ENCODE results near the gene NAV1.
"Not testable (repeated sequence)": the region's sequence is repeated elsewhere in the genome, so short reads cannot be mapped to it uniquely, and the experiment has no call there.

NAV1 gene

DNA sequence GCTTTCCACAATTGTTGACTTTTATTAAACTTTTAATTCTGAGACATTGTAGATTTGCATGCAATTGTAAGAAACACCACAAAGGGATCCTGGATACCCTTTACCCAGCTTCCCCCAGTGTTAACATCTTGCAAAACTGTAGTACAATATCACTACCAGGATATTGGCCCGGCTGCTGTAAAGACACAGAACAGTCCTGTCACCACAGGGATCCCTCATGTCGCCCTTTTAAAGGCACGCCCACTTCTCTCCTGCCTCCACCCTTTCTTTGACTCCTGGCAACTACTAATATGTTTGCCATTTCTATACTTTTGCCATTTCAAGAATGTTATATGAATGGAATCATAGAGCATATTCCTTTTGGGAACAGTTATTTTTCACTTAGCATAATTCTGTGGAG is 37.0 kb downstream of the NAV1 start:
- TF ChIP-seq, protein P1, sequence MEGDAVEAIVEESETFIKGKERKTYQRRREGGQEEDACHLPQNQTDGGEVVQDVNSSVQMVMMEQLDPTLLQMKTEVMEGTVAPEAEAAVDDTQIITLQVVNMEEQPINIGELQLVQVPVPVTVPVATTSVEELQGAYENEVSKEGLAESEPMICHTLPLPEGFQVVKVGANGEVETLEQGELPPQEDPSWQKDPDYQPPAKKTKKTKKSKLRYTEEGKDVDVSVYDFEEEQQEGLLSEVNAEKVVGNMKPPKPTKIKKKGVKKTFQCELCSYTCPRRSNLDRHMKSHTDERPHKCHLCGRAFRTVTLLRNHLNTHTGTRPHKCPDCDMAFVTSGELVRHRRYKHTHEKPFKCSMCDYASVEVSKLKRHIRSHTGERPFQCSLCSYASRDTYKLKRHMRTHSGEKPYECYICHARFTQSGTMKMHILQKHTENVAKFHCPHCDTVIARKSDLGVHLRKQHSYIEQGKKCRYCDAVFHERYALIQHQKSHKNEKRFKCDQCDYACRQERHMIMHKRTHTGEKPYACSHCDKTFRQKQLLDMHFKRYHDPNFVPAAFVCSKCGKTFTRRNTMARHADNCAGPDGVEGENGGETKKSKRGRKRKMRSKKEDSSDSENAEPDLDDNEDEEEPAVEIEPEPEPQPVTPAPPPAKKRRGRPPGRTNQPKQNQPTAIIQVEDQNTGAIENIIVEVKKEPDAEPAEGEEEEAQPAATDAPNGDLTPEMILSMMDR (conservative IDR thresholded peaks at IDR 0.05), result no peak
- no peak overlapping the region for H3K27ac ChIP-seq

DNA sequence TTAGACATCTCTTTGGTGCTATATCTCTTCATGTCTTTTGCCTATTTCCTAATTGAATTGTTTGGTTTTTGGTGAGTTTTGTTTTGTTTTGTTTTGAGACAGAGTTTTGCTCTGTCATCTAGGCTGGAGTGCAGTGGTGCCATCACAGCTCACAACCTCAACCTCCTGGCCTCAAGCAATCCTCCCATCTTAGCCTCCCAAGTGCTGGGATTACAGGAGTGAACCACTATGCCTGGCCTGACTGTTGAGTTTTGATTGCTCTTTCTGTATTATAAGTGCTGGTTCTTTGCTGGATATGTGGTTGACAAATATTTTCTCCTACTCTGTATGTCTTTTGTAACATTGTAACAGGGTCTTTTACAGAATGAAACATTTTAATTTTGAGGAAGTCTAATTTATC is 38.0 kb downstream of the NAV1 start:
- TF ChIP-seq, protein P1 (conservative IDR thresholded peaks at IDR 0.05), result no peak
- H3K27ac ChIP-seq, result no peak overlapping the region

DNA sequence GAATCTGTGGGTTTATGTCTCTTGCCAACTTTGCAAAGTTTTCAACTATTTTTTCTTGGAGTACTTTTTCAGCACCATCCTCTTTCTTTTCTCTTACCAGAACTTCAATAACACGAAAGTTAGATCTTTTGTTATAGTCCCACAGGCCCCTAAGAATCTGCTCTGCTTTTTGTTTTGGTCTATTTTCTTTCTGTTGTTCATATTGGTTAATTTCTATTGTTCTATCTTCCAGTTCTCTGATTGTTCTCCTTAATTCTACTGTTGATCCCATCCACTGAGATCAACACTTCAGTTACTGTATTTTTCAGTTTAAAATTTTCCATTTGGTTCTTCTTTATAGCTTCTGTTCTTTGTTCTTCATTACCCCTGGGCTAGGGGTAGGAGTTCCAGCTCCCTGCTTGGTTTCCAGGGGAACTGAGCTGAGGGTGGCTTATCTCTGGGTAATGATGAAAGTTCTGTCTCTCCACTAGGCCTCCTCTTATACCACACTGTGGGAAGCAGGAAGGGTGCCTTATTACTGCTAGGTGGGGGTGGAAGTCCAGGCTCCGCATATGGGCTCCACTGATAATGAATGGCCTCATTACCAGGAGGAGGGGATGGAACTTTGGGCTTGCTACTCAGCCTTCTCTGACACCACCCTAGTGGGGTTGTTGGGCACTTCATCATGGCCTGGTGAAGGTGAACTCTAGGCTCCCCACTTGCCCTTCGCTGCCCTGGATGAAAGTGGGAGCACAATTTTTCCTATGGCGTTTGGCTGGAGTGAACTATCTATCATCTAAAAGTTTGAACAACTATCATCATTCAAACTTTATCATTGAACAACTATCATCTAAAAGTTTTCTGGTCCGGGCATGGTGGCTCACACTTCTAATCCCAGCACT is 39.3 kb downstream of the NAV1 start:
- TF ChIP-seq, protein P1 (conservative IDR thresholded peaks at IDR 0.05), result no peak
- H3K27ac ChIP-seq, result no peak overlapping the region

DNA sequence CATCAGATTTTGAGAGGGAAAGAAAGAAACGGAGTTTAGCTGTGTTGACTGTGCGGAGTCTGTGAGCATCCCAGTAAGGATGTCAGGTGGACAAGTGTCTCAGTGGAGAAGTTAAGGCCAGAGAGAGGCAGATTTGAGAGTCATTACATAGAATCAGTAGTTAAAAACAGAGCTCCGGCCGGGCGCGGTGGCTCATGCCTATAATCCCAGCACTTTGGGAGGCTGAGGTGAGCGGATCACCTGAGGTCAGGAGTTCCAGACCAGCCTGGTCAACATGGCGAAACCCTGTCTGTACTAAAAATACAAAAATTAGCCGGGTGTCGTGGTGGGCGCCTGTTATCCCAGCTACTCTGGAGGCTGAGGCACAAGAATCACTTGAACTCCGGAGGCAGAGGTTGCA is 42.4 kb downstream of the NAV1 start:
- H3K27ac ChIP-seq, result not testable (repeated sequence)

DNA sequence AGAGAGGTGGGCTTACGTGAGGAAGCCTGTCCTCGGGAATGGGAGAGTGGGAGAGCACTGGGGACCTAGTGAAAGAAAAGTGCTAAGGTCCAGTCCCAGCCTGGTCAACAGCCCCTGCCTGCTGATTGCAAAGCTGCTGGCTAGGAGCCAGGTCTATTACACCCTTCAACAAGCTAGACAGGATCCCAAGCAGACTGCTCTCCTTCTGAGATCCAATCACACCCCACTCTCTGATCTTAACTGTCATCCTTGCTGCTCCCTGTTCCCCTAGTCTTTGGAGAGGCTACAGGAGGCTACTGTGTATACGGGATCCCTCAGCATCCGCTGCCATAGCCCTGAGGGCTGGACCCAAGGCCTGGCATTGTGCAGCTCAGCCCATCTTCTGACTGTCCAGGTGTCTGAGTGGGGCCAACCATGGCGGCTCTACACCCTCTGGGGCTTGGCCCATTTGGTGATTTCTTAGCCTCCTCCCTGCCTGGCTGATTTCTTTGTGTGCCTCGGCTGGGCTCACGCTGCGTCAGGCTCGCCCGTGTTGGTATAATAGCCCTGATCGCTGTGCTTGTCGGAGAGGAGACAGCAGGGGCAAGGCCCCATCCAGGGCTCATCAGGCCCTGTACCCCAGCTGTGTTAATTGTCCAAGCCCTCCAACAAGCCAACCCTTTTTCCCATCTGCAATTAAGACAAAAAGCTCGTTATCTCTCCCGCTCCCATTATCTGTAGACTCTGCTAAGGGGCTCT is 43.9 kb downstream of the NAV1 start:
- H3K27ac ChIP-seq, result no peak overlapping the region
- TF ChIP-seq, protein P1 (conservative IDR thresholded peaks at IDR 0.05), result no peak

DNA sequence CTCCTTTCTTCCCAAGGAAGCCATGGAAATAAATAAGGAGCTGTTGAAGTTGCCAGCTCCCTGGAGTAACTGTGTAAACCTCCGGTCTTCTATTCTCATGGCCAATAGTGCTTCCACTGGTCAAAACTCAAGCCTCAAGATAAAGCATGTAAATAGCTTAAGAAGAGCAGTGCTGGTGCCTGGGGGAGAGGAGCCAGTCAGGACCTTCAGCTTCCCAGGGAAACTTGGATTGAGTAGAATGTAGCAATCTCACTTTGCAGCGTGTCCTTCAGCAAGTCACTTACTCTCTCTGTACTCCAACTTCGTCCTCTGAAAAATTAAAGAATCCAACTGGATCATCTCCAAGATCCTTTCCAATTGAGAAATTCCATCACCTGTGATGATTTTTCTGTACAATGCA is 44.7 kb downstream of the NAV1 start:
- TF ChIP-seq, protein P1 (conservative IDR thresholded peaks at IDR 0.05), result no peak
- no peak overlapping the region for H3K27ac ChIP-seq

DNA sequence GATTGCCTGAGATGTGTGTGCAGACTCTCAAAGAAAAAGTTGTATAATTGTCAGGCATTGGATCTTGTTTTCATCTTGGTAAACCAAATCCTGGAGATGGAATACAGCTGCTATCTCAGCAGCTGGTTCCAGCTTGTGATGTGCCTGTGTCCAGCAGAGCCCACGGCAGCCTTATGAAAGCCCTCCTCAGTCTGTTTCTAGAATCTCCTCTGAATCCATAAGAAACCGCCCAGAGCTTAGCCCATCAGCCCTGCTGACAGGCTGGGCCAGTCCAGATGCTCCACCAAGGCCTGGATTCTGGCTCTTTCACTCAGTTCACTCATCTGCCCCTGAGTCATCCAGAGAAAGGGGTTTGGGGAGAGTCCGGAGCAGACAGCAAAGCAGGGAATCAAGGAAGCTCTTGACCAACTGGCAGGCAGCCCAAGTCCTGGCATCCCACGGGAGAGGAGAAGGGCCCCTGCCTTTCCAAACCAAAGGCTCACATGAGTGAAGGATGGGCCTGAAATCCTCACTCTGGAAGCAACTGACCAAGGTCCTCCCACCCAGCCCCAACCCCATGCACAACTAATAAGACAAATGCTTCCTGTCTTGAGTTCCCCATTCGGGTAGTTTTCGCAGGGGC is 45.7 kb downstream of the NAV1 start:
- H3K27ac ChIP-seq, result no peak overlapping the region

More for the DNA sequence above, 45.7 kb downstream of the NAV1 start:
- TF ChIP-seq, protein P1 (conservative IDR thresholded peaks at IDR 0.05), result no peak
